A549 (cell line): ENCODE results near the gene BGLAP. TPM values are rescaled to one million over a fixed set of nuclear protein-coding genes. Genes with fewer than 3 reads are reported as not detected.

ENCODE experiments used
- ATAC-seq, 2 experiments: fragments of 200-7000 bp in 1 of 2; fragments of >200 bp in 1 of 2; cut with Nextera tagmentation in 1 of 2; cut with Tn5 transposase in 1 of 2; 3 replicates each; pipeline versions ENCODE4 v1.8.0 to v1.9.1; 2018 to 2020; ENCODE audit warnings: mild to moderate bottlenecking in 1 of 2, moderate library complexity in 1 of 2
- CTCF ChIA-PET: fragments of 300-600 bp; sonication (Branson Sonifier 250); formaldehyde crosslinking; extraction: SDS; loops from one replicate; lab custom pipeline; 2021; ENCODE audit warnings: antibody characterized with exemption, inconsistent platforms; lab: Yijun Ruan, JAX
- POLR2A ChIA-PET: fragments of 350-600 bp; formaldehyde crosslinking; extraction: SDS; loops from one replicate; lab custom pipeline; 2021; ENCODE audit warnings: antibody characterized with exemption, inconsistent platforms; lab: Yijun Ruan, JAX
- DNase-seq, 2 experiments: peaks; one replicate each; pipeline versions ENCODE4 v3.0.0 to v3.0.0-alpha.2; 2011 to 2016; ENCODE audit warnings: low read depth in 1 of 2, low spot score in 1 of 2
- FAIRE-seq: peaks from 2 replicates; lab custom pipeline; 2011; peaks lifted over from hg19 to GRCh38; lab: Jason Lieb, UNC
- H3K27ac ChIP-seq, 2 experiments: fragments of >200 bp; sonication (Bioruptor Twin); formaldehyde crosslinking; 3 replicates each; pipeline ENCODE4 v1.5.1; 2016 to 2017
- H3K4me1 ChIP-seq: fragments of >200 bp; sonication (Bioruptor Twin); formaldehyde crosslinking; 3 replicates; pipeline ENCODE4 v1.6.1; 2016
- H3K4me2 ChIP-seq: fragments of >200 bp; sonication (Bioruptor Twin); formaldehyde crosslinking; 3 replicates; pipeline ENCODE4 v1.6.1; 2016
- H3K4me3 ChIP-seq: fragments of >200 bp; sonication (Bioruptor Twin); formaldehyde crosslinking; 3 replicates; pipeline ENCODE4 v1.5.1; 2016
- H3K9me3 ChIP-seq: fragments of >200 bp; sonication (Bioruptor Twin); formaldehyde crosslinking; 3 replicates; pipeline ENCODE4 v1.6.1; 2016
- CBX2 ChIP-seq: fragments of 200-600 bp; sonication (generic); IDR thresholded peaks from 2 replicates; pipeline ENCODE4 v1.6.1; 2016; ENCODE audit warnings: low read depth, mild to moderate bottlenecking, borderline replicate concordance
- CEBPB ChIP-seq, 2 experiments: fragments of >200 bp in 1 of 2; sonication (Bioruptor Twin) in 1 of 2; formaldehyde crosslinking in 1 of 2; IDR thresholded peaks; 2 replicates each; pipeline ENCODE4 v1.6.1; 2012 to 2016
- CHD2 ChIP-seq: fragments of 150-350 bp; IDR thresholded peaks from 2 replicates; pipeline ENCODE4 v1.6.1; 2014; ENCODE audit warnings: low read length; ENCODE audit not compliant: partially characterized antibody
- CHD4 ChIP-seq: fragments of 200-600 bp; sonication (generic); IDR thresholded peaks from 2 replicates; pipeline ENCODE4 v1.6.1; 2016; ENCODE audit warnings: antibody characterized with exemption, mild to moderate bottlenecking, borderline replicate concordance
- EP300 ChIP-seq, 2 experiments: fragments of >200 bp; sonication (Bioruptor Twin); formaldehyde crosslinking; IDR thresholded peaks; 2 replicates in 1 of 2; 3 replicates in 1 of 2; pipeline ENCODE4 v1.6.1; 2016 to 2017
- FOXS1 ChIP-seq: fragments of 250-450 bp; sonication (Bioruptor Pico); IDR thresholded peaks from 2 replicates; pipeline ENCODE4 v1.5.0; 2020; ENCODE audit warnings: mild to moderate bottlenecking, moderate library complexity
- HEYL ChIP-seq: fragments of 250-450 bp; sonication (Bioruptor Pico); IDR thresholded peaks from 2 replicates; pipeline ENCODE4 v1.8.0; 2021; ENCODE audit warnings: mild to moderate bottlenecking, moderate library complexity
- HMGXB4 ChIP-seq: fragments of 250-450 bp; sonication (Bioruptor Pico); IDR thresholded peaks from 2 replicates; pipeline ENCODE4 v1.5.0; 2021; ENCODE audit warnings: mild to moderate bottlenecking, moderate library complexity, borderline replicate concordance
- JUN ChIP-seq, 2 experiments: fragments of >200 bp; sonication (Bioruptor Twin); formaldehyde crosslinking; IDR thresholded peaks; 2 replicates in 1 of 2; 3 replicates in 1 of 2; pipeline ENCODE4 v1.6.1; 2016 to 2017
- KDM5A ChIP-seq: fragments of 200-600 bp; sonication (generic); IDR thresholded peaks from 2 replicates; pipeline ENCODE4 v1.6.1; 2016; ENCODE audit warnings: antibody characterized with exemption, mild to moderate bottlenecking
- MAFK ChIP-seq: fragments of 450-650 bp; IDR thresholded peaks from 2 replicates; pipeline ENCODE4 v1.6.1; 2014; ENCODE audit not compliant: partially characterized antibody
- MAZ ChIP-seq: fragments of 150-350 bp; IDR thresholded peaks from 2 replicates; pipeline ENCODE4 v1.6.1; 2014; ENCODE audit warnings: antibody characterized with exemption, low read depth, low read length, borderline replicate concordance
- PHF8 ChIP-seq: fragments of 200-600 bp; sonication (generic); IDR thresholded peaks from 2 replicates; pipeline ENCODE4 v1.6.1; 2016; ENCODE audit warnings: low read depth, mild to moderate bottlenecking, antibody characterized with exemption, moderate library complexity, borderline replicate concordance
- POLR2A ChIP-seq: IDR thresholded peaks from 2 replicates; pipeline ENCODE4 v1.6.1; 2012; ENCODE audit warnings: mild to moderate bottlenecking, low read length
- REST ChIP-seq: fragments of 200-600 bp; sonication (generic); IDR thresholded peaks from 2 replicates; pipeline ENCODE4 v1.6.1; 2016; ENCODE audit warnings: antibody characterized with exemption, mild to moderate bottlenecking, moderate library complexity
- RNF2 ChIP-seq: fragments of 200-600 bp; sonication (generic); IDR thresholded peaks from 2 replicates; pipeline ENCODE4 v1.6.1; 2016; ENCODE audit warnings: low read depth, mild to moderate bottlenecking, antibody characterized with exemption, moderate library complexity, borderline replicate concordance
- TFCP2L1 ChIP-seq: fragments of 250-450 bp; sonication (Bioruptor Pico); IDR thresholded peaks from 2 replicates; pipeline ENCODE4 v1.5.0; 2021; ENCODE audit warnings: mild to moderate bottlenecking
- TP53 ChIP-seq: fragments of 250-450 bp; sonication (Bioruptor Pico); IDR thresholded peaks from 2 replicates; pipeline ENCODE4 v1.5.0; 2021; ENCODE audit warnings: mild to moderate bottlenecking, moderate library complexity
- ZSCAN20 ChIP-seq: fragments of 250-450 bp; sonication (Bioruptor Pico); IDR thresholded peaks from 2 replicates; pipeline ENCODE4 v1.8.0; 2022; ENCODE audit warnings: mild to moderate bottlenecking, moderate library complexity
- WGBS: methylation state at CpG from one replicate; pipeline ENCODE4 v1.1.6; 2017; ENCODE audit errors: missing lambda C conversion rate; 5-methylcytosine and 5-hydroxymethylcytosine counted together
- polyA plus RNA-seq, 4 experiments: library from polyadenylated mRNA; depleted of rRNA in 3 of 4; stranded (reverse); fragments of >200 nt; fragmentation: RNase III in 1 of 4; extraction: RNeasy Plus Mini Kit Qiagen cat#74134 plus additional on column Dnase treatment in 1 of 4; gene quantifications; 2 replicates in 3 of 4; 3 replicates in 1 of 4; pipeline ENCODE4 v1.2.3, GENCODE V29; 2011 to 2017
- TF ChIP-seq, protein P1 (sequence below): IDR thresholded peaks from 2 replicates; pipeline ENCODE4 v1.6.1; 2012
- TF ChIP-seq, protein P2 (sequence below): IDR thresholded peaks from 2 replicates; pipeline ENCODE4 v1.6.1; 2012
- TF ChIP-seq, protein P3 (sequence below): IDR thresholded peaks from 2 replicates; pipeline ENCODE4 v1.6.1; 2012; ENCODE audit warnings: low read depth, borderline replicate concordance
- TF ChIP-seq, protein P4 (sequence below): fragments of 150-350 bp; IDR thresholded peaks from 2 replicates; pipeline ENCODE4 v1.6.1; 2014; ENCODE audit warnings: low read depth, mild to moderate bottlenecking, low read length

BGLAP gene
- polyA plus RNA-seq, 2 of the 4 experiments (the other 2 are of a cell fraction): 0.12 to 0.23 TPM

DNA sequence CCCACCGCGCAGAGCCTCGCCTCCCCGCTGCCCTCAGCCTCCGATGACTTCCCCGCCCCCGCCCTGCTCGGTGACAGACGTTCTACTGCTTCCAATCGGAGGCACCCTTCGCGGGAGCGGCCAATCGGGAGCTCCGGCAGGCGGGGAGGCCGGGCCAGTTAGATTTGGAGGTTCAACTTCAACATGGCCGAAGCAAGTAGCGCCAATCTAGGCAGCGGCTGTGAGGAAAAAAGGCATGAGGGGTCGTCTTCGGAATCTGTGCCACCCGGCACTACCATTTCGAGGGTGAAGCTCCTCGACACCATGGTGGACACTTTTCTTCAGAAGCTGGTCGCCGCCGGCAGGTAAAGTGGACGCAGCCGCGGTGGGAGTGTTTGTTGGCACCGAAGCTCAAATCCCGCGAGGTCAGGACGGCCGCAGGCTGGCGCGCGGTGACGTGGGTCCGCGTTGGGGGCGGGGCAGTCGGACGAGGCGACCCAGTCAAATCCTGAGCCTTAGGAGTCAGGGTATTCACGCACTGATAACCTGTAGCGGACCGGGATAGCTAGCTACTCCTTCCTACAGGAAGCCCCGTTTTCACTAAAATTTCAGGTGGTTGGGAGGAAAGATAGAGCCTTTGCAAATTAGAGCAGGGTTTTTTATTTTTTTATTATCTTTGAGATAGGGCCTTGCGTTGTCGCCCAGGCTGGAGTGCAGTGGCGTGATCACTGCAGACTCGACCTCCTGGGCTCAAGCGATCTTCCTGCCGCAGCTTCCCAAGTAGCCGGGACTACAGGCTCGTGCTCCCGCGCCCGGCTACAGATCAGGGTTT is 28.9 kb upstream of the BGLAP start, which contains the start of gene PMF1:
Gene PMF1 (plus strand): TSS at position 175 of the 811 bp plus-strand sequence. CDS start 9 bp downstream, at position 184.
- peak within 1 kb of the TSS; percentile 93 to 96 for H3K27ac ChIP-seq
- FAIRE-seq (no peak), DNase-seq (peak; percentile 96 to 100), ATAC-seq (peak; percentile 98)
- under 1% methylated on average over 32 of the region's 61 CpGs for WGBS
- no peak for TF ChIP-seq CEBPB (IDR thresholded peaks at IDR 0.05)
- 0 out of 2 replicates have a peak, but pooled peaks have one; percentile 15 for TF ChIP-seq TP53
- TF ChIP-seq KDM5A: no peak
- TF ChIP-seq CHD4: no peak
- peak; percentile 87 for TF ChIP-seq REST
- TF ChIP-seq, protein P1, sequence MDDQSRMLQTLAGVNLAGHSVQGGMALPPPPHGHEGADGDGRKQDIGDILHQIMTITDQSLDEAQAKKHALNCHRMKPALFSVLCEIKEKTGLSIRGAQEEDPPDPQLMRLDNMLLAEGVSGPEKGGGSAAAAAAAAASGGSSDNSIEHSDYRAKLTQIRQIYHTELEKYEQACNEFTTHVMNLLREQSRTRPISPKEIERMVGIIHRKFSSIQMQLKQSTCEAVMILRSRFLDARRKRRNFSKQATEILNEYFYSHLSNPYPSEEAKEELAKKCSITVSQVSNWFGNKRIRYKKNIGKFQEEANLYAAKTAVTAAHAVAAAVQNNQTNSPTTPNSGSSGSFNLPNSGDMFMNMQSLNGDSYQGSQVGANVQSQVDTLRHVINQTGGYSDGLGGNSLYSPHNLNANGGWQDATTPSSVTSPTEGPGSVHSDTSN: peak; percentile 82
- TF ChIP-seq, protein P2, sequence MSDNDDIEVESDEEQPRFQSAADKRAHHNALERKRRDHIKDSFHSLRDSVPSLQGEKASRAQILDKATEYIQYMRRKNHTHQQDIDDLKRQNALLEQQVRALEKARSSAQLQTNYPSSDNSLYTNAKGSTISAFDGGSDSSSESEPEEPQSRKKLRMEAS: peak; percentile 64
- no peak for TF ChIP-seq MAZ
- TF ChIP-seq JUN (IDR thresholded peaks at IDR 0.05): peak; percentile 55 to 90; a peak in 4 of 5 replicates
- TF ChIP-seq, protein P3, sequence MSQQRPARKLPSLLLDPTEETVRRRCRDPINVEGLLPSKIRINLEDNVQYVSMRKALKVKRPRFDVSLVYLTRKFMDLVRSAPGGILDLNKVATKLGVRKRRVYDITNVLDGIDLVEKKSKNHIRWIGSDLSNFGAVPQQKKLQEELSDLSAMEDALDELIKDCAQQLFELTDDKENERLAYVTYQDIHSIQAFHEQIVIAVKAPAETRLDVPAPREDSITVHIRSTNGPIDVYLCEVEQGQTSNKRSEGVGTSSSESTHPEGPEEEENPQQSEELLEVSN: peak; percentile 50; the same call in 1 of the 2 replicates
- no peak for TF ChIP-seq RNF2
- TF ChIP-seq PHF8: peak; percentile 76; the same call in 1 of the 2 replicates
- TF ChIP-seq HEYL (CRISPR knock-in tag): no peak
- TF ChIP-seq HMGXB4 (CRISPR knock-in tag): no peak
- no peak for TF ChIP-seq CBX2
- TF ChIP-seq TFCP2L1 (CRISPR knock-in tag): no peak
- TF ChIP-seq MAFK: no peak
- no peak for TF ChIP-seq ZSCAN20 (CRISPR knock-in tag)
- TF ChIP-seq, protein P4, sequence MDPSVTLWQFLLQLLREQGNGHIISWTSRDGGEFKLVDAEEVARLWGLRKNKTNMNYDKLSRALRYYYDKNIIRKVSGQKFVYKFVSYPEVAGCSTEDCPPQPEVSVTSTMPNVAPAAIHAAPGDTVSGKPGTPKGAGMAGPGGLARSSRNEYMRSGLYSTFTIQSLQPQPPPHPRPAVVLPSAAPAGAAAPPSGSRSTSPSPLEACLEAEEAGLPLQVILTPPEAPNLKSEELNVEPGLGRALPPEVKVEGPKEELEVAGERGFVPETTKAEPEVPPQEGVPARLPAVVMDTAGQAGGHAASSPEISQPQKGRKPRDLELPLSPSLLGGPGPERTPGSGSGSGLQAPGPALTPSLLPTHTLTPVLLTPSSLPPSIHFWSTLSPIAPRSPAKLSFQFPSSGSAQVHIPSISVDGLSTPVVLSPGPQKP: no peak
- TF ChIP-seq EP300 (IDR thresholded peaks at IDR 0.05): no peak
- no peak for TF ChIP-seq FOXS1 (CRISPR knock-in tag)
- TF ChIP-seq CHD2: peak; percentile 90
- TF ChIP-seq POLR2A: peak; percentile 67
- CTCF ChIA-PET: interaction anchor here (0.9 to 7.9 kb wide), 11 partner anchors 11 to 127 kb away, joined by 3 to 84 read pairs (median 4); partner anchors contain the start of gene SLC25A44
- POLR2A ChIA-PET: interaction anchor here (0.5 to 2.1 kb wide), 29 partner anchors 9 to 292 kb away, joined by 3 to 37 read pairs (median 5); partner anchors contain the start of genes KHDC4, PAQR6, SLC25A44 and SMG5
- H3K9me3 ChIP-seq: no peaks in the 10 kb centered on the region
- peak within 1 kb of the TSS; percentile 95 for H3K4me2 ChIP-seq
- H3K4me1 ChIP-seq: peaks cover 13% of the 10 kb centered on the region; the same call in 2 of the 3 replicates
- H3K4me3 ChIP-seq: peak within 1 kb of the TSS; percentile 65
